Embryonic facial prominence (tissue), 1 donor: Measurements from ENCODE around the gene NPAS3.

Experiments used
- DNase-seq: peaks from one replicate; pipeline ENCODE4 v3.0.0-alpha.2; 2016; ENCODE audit errors: extremely low spot score

The NPAS3 gene

GRCh38 chr14:33553706-33554278 is 615.1 kb downstream of the NPAS3 start:
- DNase-seq: no peak

GRCh38 chr14:33554988-33555387 is 616.3 kb downstream of the NPAS3 start:
- no peak for DNase-seq

GRCh38 chr14:33555710-33556350 is 617.2 kb downstream of the NPAS3 start:
- DNase-seq: no peak

GRCh38 chr14:33556382-33557121 is 617.9 kb downstream of the NPAS3 start:
- no peak for DNase-seq

- no peak for DNase-seq
Observed at GRCh38 chr14:33560718-33561431, 622.2 kb downstream of the NPAS3 start.

- DNase-seq: peak; percentile 13
Observed at GRCh38 chr14:33561488-33562175, 623.0 kb downstream of the NPAS3 start.

- DNase-seq: no peak
Observed at GRCh38 chr14:33563191-33563900, 624.7 kb downstream of the NPAS3 start.

GRCh38 chr14:33563901-33564197 is 625.2 kb downstream of the NPAS3 start:
- no peak for DNase-seq

GRCh38 chr14:33564774-33565630 is 626.3 kb downstream of the NPAS3 start:
- no peak for DNase-seq

- DNase-seq: no peak
Observed at GRCh38 chr14:33566082-33566481, 627.4 kb downstream of the NPAS3 start.

GRCh38 chr14:33567023-33567728 is 628.5 kb downstream of the NPAS3 start:
- DNase-seq: no peak

- DNase-seq: no peak
Observed at GRCh38 chr14:33567731-33568130, 629.1 kb downstream of the NPAS3 start.

GRCh38 chr14:33568935-33569579 is 630.4 kb downstream of the NPAS3 start:
- no peak for DNase-seq

GRCh38 chr14:33569821-33570687 is 631.4 kb downstream of the NPAS3 start:
- DNase-seq: no peak

GRCh38 chr14:33570694-33571310 is 632.1 kb downstream of the NPAS3 start:
- DNase-seq: no peak

- no peak for DNase-seq
Observed at GRCh38 chr14:33573301-33573880, 634.7 kb downstream of the NPAS3 start.

- DNase-seq: no peak
Observed at GRCh38 chr14:33576014-33576413, 637.3 kb downstream of the NPAS3 start.
